Measurements from ENCODE around the gene RLF. TPM values are rescaled to one million over a fixed set of nuclear protein-coding genes. Genes with fewer than 3 reads are reported as not detected.

Gene RLF
- total and polyA plus RNA-seq, 2 of the 8 experiments (the other 6 are each of a cell fraction or from before 2014, with no cell fraction given) = 4.2 to 18.0 TPM

DNA sequence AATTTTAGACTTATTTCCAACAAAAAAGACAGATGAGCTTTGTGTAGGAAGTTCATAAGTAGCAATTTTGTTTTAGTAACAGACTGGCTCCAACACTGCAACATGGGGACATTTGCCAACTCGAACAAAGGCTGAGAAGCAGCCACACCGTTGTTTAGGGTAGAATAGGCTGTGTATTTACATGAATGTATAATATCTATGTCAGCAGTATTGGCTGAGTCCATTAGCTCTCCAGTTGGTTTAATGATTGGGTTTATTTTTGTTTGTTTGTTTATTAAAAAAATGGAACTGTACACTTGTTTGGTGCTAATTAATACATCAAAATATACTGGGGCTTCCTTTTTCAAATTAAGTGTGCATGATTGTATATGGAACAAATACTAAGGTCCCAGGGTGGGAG lies 79.2 kb downstream of the RLF start (continued):
- no peak for TF ChIP-seq SAP30 (IDR thresholded peaks at IDR 0.05; ENCODE audit: insufficient read depth, insufficient replicate concordance, low read length)
